ENCODE results near the gene SBK1.

Gene SBK1

GRCh38 chr16:28304214-28304613 lies 11.9 kb downstream of the SBK1 start:
- DNase-seq, result peak in 2 of 56 donors; percentile 15 to 19

DNA sequence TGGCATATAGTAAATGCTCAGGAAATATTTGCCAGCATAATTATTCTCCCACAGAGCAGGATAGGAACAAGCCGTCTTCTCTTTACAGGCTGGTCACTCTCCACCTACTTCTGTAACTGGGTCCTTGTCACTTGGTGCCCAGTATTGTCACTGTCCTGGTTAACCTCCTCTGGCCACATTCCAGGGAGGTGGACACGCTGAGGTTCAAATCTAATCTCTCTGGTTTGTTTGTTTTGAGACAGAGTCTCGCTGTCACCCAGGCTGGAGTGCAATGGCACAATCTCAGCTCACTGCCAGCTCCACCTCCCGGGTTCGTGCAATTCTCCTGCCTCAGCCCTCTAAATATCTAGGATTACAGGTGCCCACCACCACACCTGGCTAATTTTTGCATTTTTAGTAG lies 15.6 kb downstream of the SBK1 start:
- no peak for DNase-seq

DNA sequence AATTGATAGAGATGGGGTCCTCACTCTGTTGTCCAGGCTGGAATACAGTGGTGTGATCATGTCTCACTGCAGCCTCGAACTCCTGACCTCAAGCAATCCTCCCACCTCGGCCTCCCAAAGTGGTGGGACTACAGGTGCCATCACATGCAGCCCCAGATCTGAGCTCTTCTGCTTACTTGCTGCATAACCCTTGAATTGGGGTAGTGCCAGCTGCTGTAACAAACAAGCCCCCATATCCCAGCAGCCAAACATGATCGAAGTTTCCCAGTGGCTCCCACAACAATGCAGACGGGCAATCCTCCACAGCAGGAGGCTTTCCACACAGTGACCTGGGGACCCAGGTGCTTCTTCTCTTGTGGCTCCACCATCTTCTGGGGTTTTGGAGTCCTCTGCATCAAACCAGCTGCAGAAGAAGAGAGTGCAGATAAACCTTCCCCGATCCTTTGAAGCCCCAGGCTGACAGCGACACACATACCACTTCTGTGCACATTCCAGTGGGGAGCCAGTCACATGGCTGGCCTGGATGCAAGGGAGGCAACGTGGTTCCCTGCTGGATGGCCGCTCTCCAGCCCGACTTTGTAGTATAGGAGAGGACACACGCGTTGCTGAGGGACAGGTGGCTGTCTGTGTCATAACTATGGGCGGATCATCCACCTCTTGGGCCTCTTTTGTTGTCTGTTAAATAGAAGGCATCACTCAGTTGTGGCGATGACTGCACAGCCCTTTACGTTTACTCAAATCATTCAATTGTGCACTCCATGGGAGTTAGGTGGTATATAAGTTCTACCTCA lies 16.7 kb downstream of the SBK1 start:
- no peak for DNase-seq

GRCh38 chr16:28309811-28310311 lies 17.5 kb downstream of the SBK1 start:
- DNase-seq, result peak in 2 of 56 donors; percentile 10 to 30

GRCh38 chr16:28310796-28311195 lies 18.5 kb downstream of the SBK1 start:
- DNase-seq, result no peak

DNA sequence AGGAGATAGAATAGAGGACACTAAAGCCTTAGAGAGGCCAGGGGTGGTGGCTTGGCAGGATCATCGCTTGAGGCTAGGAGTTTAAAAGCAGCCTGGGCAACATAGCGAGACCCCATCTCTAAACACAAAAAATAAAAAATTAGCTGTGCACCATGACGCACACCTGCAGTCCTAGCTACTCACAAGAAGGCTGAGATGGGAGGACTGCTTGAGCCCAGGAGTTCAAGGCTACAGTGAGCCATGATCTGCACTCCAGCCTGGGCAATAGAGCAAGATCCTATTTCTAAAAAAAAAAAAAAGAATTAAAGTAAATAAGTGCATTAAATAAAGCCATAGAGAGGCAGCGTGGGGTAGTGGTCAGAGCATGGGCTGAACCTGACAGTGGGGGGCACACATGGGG lies 19.1 kb downstream of the SBK1 start:
- no peak for DNase-seq

DNA sequence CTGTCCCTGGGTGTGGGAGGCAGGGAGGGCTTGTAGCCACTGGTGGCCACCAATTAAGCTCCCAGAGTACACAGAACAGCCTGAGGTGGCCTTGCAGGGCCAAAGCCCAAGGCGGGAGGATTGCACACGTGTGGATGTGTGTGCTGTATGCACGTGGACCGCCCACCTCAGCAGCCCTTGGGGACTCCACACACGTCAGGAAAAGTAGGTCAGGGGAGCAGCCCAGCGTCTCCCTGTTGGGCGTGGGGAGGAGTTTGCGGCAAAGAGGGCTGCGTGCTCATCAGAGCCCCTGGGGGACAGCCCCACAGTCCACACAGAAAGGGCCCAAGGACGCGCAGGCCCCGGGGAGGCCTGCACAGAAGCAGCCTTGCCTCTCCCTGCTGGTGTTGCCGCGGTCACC lies 19.6 kb downstream of the SBK1 start:
- no peak for DNase-seq

GRCh38 chr16:28312327-28312726 lies 20.0 kb downstream of the SBK1 start:
- no peak for DNase-seq

GRCh38 chr16:28313587-28313986 lies 21.3 kb downstream of the SBK1 start:
- DNase-seq, result peak in 5 of 56 donors; percentile 3 to 41 (median 13)

GRCh38 chr16:28316054-28316453 lies 23.7 kb downstream of the SBK1 start:
- DNase-seq, result no peak

GRCh38 chr16:28317040-28317880 lies 24.9 kb downstream of the SBK1 start:
- DNase-seq, result peak in 37 of 56 donors; percentile 6 to 68 (median 25)

- DNase-seq, result no peak
These were observed 25.9 kb downstream of the SBK1 start for GRCh38 chr16:28318042-28318744.

- no peak for DNase-seq
These were observed 27.2 kb downstream of the SBK1 start for GRCh38 chr16:28319476-28320022.

- DNase-seq, result no peak
These were observed 27.8 kb downstream of the SBK1 start for GRCh38 chr16:28320023-28320561.

GRCh38 chr16:28320741-28321140 lies 28.4 kb downstream of the SBK1 start:
- no peak for DNase-seq

DNA sequence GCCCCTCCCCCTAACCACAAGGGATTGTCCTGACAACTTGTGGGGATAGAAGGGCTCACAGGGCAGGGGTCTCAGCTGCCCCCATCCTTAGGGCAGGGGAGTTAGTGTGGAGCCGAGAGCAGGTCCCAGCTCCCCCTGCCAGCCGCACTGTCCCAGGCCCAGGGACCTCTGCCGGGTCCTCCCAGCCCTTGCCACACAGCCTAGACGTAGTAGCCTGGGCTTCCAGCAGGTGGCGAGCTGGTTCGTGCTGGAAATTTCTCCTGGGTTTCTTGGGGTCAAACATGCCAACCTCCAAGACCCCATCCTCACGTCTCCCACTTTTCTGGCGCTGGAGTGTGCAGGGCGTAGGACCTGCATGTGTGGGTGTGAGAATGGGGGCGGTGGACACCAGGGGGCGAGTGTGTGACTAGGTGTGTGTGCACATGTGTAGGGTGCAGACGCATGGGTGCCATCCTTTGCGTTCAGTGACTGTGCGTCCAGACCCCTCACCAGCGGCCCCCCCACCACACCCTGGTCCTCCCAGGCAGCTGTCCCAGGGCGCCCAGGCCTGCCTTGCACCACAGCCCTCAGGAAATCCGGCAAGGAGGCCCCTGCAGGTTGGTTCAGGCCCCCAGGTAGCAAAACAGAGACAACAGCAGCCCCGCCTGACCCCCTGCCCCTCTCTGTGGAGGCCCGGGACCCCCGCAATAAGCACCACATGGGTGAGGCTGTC lies 29.5 kb downstream of the SBK1 start:
- peak in 5 of 56 donors; percentile 2 to 32 (median 13) for DNase-seq

GRCh38 chr16:28324235-28324886 lies 32.0 kb downstream of the SBK1 start:
- no peak for DNase-seq

GRCh38 chr16:28324887-28325279 lies 32.6 kb downstream of the SBK1 start:
- DNase-seq, result no peak

DNA sequence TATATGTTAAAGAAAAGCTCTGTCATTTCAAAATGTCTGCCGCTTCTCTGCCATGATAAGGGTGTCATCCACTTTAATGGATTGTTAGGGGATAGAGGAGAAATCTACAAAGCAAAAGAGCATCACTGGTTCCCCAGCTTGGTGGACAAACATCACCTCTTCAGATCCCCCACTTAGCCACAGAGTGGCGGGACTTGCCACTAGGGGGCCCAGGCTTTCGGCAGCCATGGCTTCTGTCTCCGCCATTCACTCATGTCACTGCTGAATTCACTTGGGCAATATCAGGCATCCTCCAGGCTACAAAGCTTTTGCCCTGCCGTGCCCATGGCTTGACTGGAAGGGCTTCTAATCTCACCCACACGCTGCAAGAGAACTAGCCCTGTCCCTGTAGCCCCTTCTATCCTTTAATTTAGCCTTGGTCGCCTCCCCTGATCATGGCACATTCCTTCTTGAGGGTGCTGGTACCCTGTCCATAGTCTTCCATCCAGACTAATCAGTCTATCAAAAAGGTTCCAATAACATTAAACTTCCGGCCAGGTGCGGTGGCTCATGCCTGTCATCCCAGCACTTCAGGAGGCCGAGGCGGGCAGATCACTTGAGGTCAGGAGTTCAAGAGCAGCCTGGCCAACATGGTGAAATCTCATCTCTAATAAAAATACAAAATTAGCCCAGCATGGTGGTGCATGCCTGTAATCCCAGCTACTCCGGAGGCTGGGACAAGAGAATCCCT lies 34.7 kb downstream of the SBK1 start:
- DNase-seq, result peak in 26 of 56 donors; percentile 1 to 69 (median 14)

Data from nucleus accumbens (tissue), 56 donors.